Keratinocyte (primary cell): Measurements from ENCODE around the gene XRCC1. TPM values are rescaled to one million over a fixed set of nuclear protein-coding genes. Genes with fewer than 3 reads are reported as not detected.

Source experiments
- DNase-seq: peaks from one replicate; pipeline ENCODE4 v3.0.0-alpha.2; 2011; ENCODE audit warnings: low read depth, missing footprints, low spot score
- FAIRE-seq: peaks from 2 replicates; lab custom pipeline; 2011; peaks lifted over from hg19 to GRCh38; lab: Jason Lieb, UNC
- H2AFZ ChIP-seq: 2 replicates; pipeline ENCODE4 v1.6.0; 2012; ENCODE audit warnings: low read length, control low read depth, inconsistent platforms; ENCODE audit not compliant: control insufficient read depth
- H3K27ac ChIP-seq: 2 replicates; pipeline ENCODE4 v1.5.1; 2011; ENCODE audit warnings: low read length; ENCODE audit not compliant: control insufficient read depth, insufficient read depth
- H3K27me3 ChIP-seq: 3 replicates; pipeline ENCODE4 v1.6.0; 2011; ENCODE audit warnings: low read length; ENCODE audit not compliant: control insufficient read depth, insufficient read depth; ENCODE audit errors: extremely low read depth
- H3K36me3 ChIP-seq, 2 experiments: 2 replicates in 1 of 2; 3 replicates in 1 of 2; pipeline ENCODE4 v1.5.1; 2011; ENCODE audit warnings: low read length in 2 of 2, mild to moderate bottlenecking in 1 of 2; ENCODE audit not compliant: control insufficient read depth in 2 of 2, insufficient read depth in 2 of 2; ENCODE audit errors: extremely low read depth in 1 of 2
- H3K4me1 ChIP-seq: 3 replicates; pipeline ENCODE4 v1.5.1; 2011; ENCODE audit warnings: low read length; ENCODE audit not compliant: control insufficient read depth, insufficient read depth; ENCODE audit errors: extremely low read depth
- H3K4me2 ChIP-seq: 3 replicates; pipeline ENCODE4 v1.6.0; 2011; ENCODE audit warnings: low read depth, low read length; ENCODE audit not compliant: control insufficient read depth, insufficient read depth; ENCODE audit errors: extremely low read depth
- H3K4me3 ChIP-seq, 3 experiments: fragments of 200-600 bp in 1 of 3; sonication (generic) in 1 of 3; 2 replicates in 2 of 3; 3 replicates in 1 of 3; pipeline ENCODE4 v1.5.1; 2011 to 2016; ENCODE audit warnings: low read length in 3 of 3, mild to moderate bottlenecking in 3 of 3, control low read depth in 2 of 3, inconsistent platforms in 1 of 3, low read depth in 1 of 3, mixed read lengths in 1 of 3, mixed run types in 1 of 3, moderate library complexity in 1 of 3; ENCODE audit not compliant: control insufficient read depth in 2 of 3, insufficient read depth in 2 of 3; ENCODE audit errors: extremely low read depth in 1 of 3
- H3K79me2 ChIP-seq: 2 replicates; pipeline ENCODE4 v1.6.0; 2012; ENCODE audit warnings: low read length; ENCODE audit not compliant: control insufficient read depth, insufficient read depth
- H3K9ac ChIP-seq: 3 replicates; pipeline ENCODE4 v1.6.0; 2011; ENCODE audit warnings: low read length; ENCODE audit not compliant: control insufficient read depth, insufficient read depth; ENCODE audit errors: extremely low read depth
- H3K9me1 ChIP-seq: 3 replicates; pipeline ENCODE4 v1.6.0; 2011; ENCODE audit warnings: low read length; ENCODE audit not compliant: control insufficient read depth, insufficient read depth; ENCODE audit errors: extremely low read depth
- H3K9me3 ChIP-seq: 2 replicates; pipeline ENCODE4 v1.5.1; 2012; ENCODE audit warnings: low read depth, low read length; ENCODE audit not compliant: control insufficient read depth
- H4K20me1 ChIP-seq: 3 replicates; pipeline ENCODE4 v1.6.0; 2011; ENCODE audit warnings: low read length; ENCODE audit not compliant: control insufficient read depth, insufficient read depth; ENCODE audit errors: extremely low read depth
- CTCF ChIP-seq, 3 experiments: IDR thresholded peaks in 1 of 3; conservative IDR thresholded peaks in 1 of 3; optimal IDR thresholded peaks in 1 of 3; 2 replicates in 2 of 3; 3 replicates in 1 of 3; pipeline versions ENCODE3 to v1.5.1; 2011; ENCODE audit warnings: low read length in 3 of 3, mild to moderate bottlenecking in 3 of 3, moderate library complexity in 2 of 3, control low read depth in 1 of 3, inconsistent platforms in 1 of 3; ENCODE audit not compliant: insufficient read depth in 2 of 3; ENCODE audit errors: extremely low read depth in 1 of 3
- EZH2 ChIP-seq: IDR thresholded peaks from one replicate; pipeline ENCODE4 v1.6.1; 2012; ENCODE audit warnings: inconsistent platforms, mild to moderate bottlenecking, low read length, moderate library complexity
- dilution Hi-C: fragments of 300-500 bp; cut with MboI; formaldehyde crosslinking; loops from one replicate; pipeline ENCODE4 v1.7.0; 2020; ENCODE audit warnings: low sequenced_read_pairs; ENCODE audit not compliant: extremely low pct_ligation_motif_present
- polyA plus RNA-seq, 5 experiments: library from polyadenylated mRNA; depleted of rRNA in 3 of 5; stranded (reverse) in 3 of 5; stranded (forward) in 1 of 5; unstranded in 1 of 5; fragments of >200 nt; gene quantifications; 1 replicate in 1 of 5; 2 replicates in 3 of 5; 3 replicates in 1 of 5; pipeline versions ENCODE4 v1.2.1 to v1.2.3, GENCODE V29; 2011 to 2012; ENCODE audit warnings: missing spikeins in 2 of 5, low read depth in 1 of 5, low replicate concordance in 1 of 5

The XRCC1 gene
- polyA plus RNA-seq, 1 donor (not counting 4 experiments of a cell fraction or from before 2014, with no cell fraction given) = 16.3 TPM

- Histone ChIP-seq H2AFZ (no peak overlapping the region), H4K20me1 (no peaks in the 10 kb centered on the region), H3K9ac (no peak overlapping the region), H3K79me2 (no peaks in the 10 kb centered on the region), H3K27me3 (no peaks in the 10 kb centered on the region), H3K9me1 (no peaks in the 10 kb centered on the region), H3K27ac (no peak overlapping the region), H3K4me2 (no peak overlapping the region), H3K4me3 (no peak overlapping the region), H3K4me1 (no peaks in the 10 kb centered on the region), H3K36me3 (peaks cover 12 to 20% of the 10 kb centered on the region in 2 experiments), H3K9me3 (no peaks in the 10 kb centered on the region)
- no peak for DNase-seq
- TF ChIP-seq CTCF (optimal IDR thresholded peaks at IDR 0.05 in 1 of 3, IDR thresholded peaks at IDR 0.05 in 1 of 3, conservative IDR thresholded peaks at IDR 0.05 in 1 of 3; ENCODE audit: extremely low read depth in 1 of 3, insufficient read depth in 2 of 3, low read length in 3 of 3) = no peak
- no peak for TF ChIP-seq EZH2
- FAIRE-seq = no peak
- dilution Hi-C loops = no loop called here
These were observed 29.3 kb downstream of the XRCC1 start for GRCh38 chr19:43545981-43546380.

GRCh38 chr19:43545276-43545675, 30.1 kb downstream of the XRCC1 start:
- Histone ChIP-seq H3K4me3 (no peak overlapping the region), H3K4me2 (no peak overlapping the region), H3K79me2 (no peaks in the 10 kb centered on the region), H3K9me3 (no peaks in the 10 kb centered on the region), H4K20me1 (no peaks in the 10 kb centered on the region), H3K4me1 (no peaks in the 10 kb centered on the region), H3K27me3 (no peaks in the 10 kb centered on the region), H2AFZ (no peak overlapping the region), H3K9ac (no peak overlapping the region), H3K36me3 (peaks cover 9 to 21% of the 10 kb centered on the region in 2 experiments), H3K9me1 (no peaks in the 10 kb centered on the region), H3K27ac (no peak overlapping the region)
- TF ChIP-seq EZH2 (no peak), CTCF (optimal IDR thresholded peaks at IDR 0.05 in 1 of 3, IDR thresholded peaks at IDR 0.05 in 1 of 3, conservative IDR thresholded peaks at IDR 0.05 in 1 of 3; ENCODE audit: extremely low read depth in 1 of 3, insufficient read depth in 2 of 3, low read length in 3 of 3) (no peak)
- dilution Hi-C loops = no loop called here
- DNase-seq = no peak
- FAIRE-seq = no peak
